Measurements from ENCODE around the gene FDX1. TPM values are rescaled to one million over a fixed set of nuclear protein-coding genes. Genes with fewer than 3 reads are reported as not detected.

Gene FDX1
- total and polyA plus RNA-seq, 8 donors = 6.7 to 11.3 (median 8.3) TPM

DNA sequence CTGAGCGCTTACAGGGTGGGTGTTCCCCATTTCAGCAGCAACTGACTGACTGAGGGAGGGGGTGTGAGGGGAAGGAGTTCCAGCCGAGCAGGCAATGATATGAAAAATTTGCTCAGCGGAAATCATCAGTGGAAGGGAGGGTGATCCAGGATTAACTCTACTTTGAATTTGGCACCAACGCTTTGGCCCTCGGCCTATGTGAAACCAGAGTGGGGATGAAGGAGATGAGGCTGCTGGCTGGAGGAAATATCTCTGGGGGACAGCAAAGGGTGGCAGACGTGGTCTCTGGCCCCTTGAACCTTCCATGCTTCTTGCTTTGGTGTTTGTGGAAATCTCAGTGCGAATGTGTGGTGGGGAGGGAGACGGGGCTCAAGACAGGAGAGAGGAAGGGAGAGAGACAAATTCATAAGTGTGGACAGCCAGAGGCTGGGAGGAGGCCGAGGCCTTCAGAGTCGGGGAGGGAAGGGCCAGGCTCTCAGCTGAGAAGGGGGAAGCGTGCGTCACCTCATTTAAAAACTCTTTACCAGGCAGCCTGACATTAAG, 83.6 kb downstream of the FDX1 start:
- Histone ChIP-seq H3K27me3 (no peaks in the 10 kb centered on the region), H3K36me3 (no peaks in the 10 kb centered on the region), H3K27ac (no peak overlapping the region), H3K4me1 (no peaks in the 10 kb centered on the region), H3K9me3 (no peaks in the 10 kb centered on the region), H3K4me3 (no peak overlapping the region)
- WGBS, 2 donors = 66 to 77% methylated on average over 12 of the region's 12 CpGs
- TF ChIP-seq, protein P1, sequence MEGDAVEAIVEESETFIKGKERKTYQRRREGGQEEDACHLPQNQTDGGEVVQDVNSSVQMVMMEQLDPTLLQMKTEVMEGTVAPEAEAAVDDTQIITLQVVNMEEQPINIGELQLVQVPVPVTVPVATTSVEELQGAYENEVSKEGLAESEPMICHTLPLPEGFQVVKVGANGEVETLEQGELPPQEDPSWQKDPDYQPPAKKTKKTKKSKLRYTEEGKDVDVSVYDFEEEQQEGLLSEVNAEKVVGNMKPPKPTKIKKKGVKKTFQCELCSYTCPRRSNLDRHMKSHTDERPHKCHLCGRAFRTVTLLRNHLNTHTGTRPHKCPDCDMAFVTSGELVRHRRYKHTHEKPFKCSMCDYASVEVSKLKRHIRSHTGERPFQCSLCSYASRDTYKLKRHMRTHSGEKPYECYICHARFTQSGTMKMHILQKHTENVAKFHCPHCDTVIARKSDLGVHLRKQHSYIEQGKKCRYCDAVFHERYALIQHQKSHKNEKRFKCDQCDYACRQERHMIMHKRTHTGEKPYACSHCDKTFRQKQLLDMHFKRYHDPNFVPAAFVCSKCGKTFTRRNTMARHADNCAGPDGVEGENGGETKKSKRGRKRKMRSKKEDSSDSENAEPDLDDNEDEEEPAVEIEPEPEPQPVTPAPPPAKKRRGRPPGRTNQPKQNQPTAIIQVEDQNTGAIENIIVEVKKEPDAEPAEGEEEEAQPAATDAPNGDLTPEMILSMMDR (IDR thresholded peaks at IDR 0.05) = no peak
- DNase-seq = no peak
- FAIRE-seq = no peak
- no peak for ATAC-seq
- intact Hi-C loops (cut with DNase I) = no loop called here

DNA sequence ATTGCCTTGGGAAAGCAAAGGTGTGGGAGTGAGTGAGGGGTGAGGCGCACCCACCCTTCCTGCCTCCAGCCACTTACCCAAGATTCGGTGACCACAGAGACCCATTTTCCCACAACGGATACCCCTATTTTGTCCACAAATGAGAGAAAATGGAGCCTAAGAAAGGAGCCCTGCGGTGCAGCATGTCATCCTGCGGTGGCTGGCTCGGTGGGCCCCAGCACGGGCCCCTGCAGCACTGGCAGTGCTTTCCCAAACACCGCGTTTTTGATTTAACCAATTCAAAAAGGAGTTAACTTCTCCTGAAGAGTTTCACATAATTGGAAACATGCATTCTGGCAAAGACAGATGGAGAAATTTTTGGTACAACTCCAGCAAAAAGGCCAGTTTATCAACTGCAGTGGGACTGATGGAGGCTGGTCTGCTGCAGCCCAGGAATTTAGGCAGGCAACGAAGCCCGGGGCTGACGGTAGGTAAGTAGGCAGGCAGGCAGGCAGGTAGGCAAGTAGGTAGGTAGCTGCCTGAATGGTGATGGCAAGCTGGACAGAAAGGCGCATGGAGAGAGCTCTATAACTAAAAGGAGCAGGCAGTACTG, 84.2 kb downstream of the FDX1 start:
- TF ChIP-seq, protein P1 (IDR thresholded peaks at IDR 0.05) = no peak
- Histone ChIP-seq H3K36me3 (no peaks in the 10 kb centered on the region), H3K9me3 (no peaks in the 10 kb centered on the region), H3K4me3 (no peak overlapping the region), H3K27me3 (no peaks in the 10 kb centered on the region), H3K27ac (no peak overlapping the region), H3K4me1 (no peaks in the 10 kb centered on the region)
- WGBS, 2 donors = 66 to 81% methylated on average over 13 of the region's 13 CpGs
- intact Hi-C loops (cut with DNase I) = no loop called here
- ATAC-seq (no peak), FAIRE-seq (no peak), DNase-seq (no peak)

Other genes with a start within 250 kb of the FDX1 start
- gene RDX, start 133.3 kb upstream of the FDX1 start, total RNA-seq = 10 to 100 TPM; 45.6 to 97.1 (median 58.9) TPM
- 10 to 100 TPM; 11.4 to 19.4 TPM for gene RDX, start 133.3 kb upstream of the FDX1 start, polyA plus RNA-seq